SKM-1 (cell line): ENCODE results near the gene POLN.

Source experiments
- DNase-seq: peaks from one replicate; lab custom pipeline; 2025; ENCODE audit not compliant: unreplicated experiment; lab: John Stamatoyannopoulos, UW

POLN gene

DNA sequence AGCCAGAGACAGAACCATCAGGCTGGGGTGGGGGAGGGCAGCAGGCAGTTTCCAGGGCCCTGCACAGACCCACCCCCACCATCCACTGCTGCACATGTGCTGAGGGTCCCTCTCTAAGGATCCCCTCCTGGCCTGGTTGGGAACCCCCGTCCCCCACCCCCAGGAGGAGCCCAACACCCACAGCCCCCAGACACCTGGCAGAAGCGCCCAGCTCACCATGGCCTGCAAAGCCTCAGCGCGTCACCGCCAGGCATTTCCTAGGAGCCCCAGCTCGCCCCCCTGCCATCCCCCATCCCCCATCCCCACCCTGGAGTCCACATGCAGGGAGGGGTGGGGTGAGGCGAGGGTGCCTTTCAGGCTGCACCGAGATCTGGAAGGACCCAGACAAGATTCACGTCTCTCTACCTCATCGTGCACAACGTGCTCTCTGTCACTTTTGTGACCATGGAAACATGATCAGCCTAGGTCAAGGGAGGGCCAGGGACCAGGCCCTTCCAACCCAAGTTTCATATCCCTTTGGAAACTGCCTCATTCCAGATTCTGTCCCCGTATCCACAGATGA lies 10.7 kb upstream of the POLN start:
- no peak for DNase-seq

DNA sequence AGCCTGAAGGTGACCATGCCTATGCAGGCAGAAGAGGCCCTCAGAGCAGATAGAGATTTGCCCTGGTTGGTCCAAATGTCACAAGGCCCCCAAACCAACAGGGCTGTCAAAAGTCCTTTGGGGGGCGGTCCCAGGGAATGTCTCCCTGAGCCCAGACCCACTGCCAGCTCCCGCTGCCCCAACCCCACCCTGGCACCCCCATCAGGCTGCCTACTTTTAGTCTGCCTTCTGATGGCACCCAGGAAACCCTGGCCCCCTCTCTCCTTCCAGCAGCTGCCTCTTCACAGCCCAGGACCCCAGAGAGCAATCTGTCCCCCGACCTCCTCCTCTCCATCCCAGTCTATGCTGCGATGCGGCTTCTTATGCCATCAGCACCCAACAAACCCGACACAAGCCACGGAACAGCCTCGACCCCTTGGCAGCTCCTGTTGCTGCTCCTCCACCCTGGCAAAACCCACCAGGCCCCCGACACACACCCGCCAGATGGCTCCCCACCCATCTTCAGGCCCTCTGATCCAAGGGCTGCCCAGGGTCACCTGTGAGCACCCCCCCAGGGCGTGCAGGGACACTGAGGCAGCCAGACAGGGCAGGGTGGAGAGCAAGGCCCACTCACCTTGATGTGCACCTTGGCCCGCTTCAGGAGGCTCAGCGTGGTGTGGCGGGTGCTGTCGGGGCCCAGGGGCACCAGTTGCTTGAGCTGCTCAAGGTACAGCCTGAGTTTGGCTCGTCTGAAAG lies 10.0 kb upstream of the POLN start:
- no peak for DNase-seq

DNA sequence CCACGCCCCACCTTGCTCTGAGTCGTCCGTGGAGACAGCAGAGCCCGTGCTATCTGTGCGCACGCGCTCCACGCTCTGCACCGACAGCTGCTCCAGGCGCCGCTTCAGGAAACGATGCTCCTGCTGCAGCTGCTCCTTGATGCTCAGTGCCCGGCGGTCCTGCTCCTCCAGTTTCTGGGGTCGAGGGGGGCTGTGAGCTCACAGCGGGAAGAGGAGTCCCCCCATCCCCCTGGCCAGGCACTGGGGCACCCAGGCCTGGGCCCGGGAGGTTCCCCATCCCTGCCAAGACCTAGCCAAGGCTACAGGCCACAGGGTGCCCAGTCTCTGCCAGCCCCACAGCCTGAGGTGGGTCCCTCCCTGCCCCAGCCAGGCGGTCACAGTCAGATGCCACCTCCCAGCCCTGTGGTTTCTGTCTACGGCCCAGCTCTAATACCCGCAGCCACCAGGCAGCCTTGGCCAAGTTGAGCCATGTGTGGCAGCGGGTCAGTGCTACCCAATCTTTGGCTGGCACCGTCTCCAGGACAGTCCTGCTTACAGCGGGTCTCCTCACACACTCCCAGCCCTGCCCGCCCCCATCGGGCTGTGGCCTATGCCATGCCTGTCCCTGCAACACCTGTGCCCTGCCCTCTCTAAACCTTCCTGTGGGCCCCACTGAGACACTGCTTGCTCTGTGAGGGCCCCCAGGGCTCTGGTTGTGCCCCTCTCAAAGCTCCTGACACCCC lies 9.3 kb upstream of the POLN start:
- DNase-seq, result no peak

DNA sequence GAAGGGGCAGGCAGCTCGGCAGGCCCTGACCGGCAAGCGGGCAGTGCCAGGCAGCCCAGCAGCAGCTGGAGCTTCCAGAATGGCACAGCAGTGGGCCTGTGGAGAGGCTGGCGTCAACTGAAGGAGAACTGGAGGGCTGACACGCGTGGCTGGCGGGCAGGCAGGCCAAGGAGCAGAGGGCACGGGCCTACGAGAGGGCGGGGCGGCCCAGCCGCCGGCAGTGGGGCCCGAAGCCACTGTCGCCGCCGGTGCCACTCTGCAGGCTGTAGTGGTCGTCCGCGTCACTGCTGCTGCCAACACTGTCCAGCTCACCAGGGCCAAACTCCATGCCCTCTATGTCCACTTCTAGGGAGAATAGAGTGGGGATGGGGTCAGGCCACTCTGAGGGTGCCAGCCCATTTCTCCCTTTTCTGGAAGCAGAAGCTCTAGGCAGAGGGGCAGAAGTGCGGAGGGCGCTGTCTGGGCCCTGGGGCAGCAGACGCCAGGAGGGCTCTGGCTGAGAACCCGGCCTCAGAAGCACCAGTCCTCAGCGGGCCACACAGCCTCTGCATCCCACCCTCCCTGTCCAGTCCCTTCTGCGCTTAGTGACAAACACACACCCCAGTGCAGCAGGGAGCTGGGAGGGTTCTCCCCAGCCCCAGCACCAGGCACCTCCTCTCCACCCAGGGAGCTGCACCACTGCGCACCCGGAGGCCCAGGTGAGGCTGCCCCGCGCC lies 8.6 kb upstream of the POLN start:
- DNase-seq, result no peak

GRCh38 chr4:2249526-2250356 lies 7.8 kb upstream of the POLN start:
- DNase-seq, result no peak

- no peak for DNase-seq
Observed at GRCh38 chr4:2248821-2249261, 6.9 kb upstream of the POLN start.

DNA sequence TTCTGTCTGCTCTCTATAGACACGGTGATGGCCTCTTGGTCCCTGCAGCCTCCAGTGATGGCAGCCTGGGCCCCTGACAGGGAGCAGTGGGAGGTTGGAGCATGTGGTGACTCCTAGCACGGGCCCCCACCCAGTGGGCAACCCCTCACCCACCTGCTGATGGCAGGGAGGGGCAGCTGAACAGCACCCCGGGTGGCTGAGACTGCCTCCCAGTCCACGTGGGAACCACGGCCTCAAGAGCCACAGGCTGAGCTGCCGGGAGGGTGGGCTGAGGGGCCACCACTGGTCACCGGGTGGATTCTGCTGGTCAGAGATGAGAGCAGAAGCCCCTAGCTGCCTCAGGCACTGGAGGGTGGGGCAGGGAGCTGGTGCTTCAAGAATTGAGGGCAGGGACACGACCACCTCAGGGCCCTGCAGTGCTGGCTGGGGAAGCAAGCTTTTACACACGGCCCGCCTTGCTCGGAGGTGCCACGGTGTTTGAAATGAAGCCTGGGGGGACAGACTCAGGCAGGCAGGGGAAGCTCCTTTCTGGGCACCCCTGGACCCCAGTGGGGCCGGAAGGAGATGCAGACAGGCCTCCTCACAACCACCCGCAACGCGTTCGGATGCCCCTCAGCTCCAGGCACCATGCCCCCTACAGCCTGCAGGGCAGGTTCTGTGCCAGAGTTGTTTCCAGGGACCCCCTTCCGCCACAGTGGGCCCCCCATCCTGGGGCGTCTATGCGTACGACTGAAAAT lies 6.3 kb upstream of the POLN start:
- DNase-seq, result no peak

GRCh38 chr4:2247128-2248043 lies 5.5 kb upstream of the POLN start:
- DNase-seq, result no peak

DNA sequence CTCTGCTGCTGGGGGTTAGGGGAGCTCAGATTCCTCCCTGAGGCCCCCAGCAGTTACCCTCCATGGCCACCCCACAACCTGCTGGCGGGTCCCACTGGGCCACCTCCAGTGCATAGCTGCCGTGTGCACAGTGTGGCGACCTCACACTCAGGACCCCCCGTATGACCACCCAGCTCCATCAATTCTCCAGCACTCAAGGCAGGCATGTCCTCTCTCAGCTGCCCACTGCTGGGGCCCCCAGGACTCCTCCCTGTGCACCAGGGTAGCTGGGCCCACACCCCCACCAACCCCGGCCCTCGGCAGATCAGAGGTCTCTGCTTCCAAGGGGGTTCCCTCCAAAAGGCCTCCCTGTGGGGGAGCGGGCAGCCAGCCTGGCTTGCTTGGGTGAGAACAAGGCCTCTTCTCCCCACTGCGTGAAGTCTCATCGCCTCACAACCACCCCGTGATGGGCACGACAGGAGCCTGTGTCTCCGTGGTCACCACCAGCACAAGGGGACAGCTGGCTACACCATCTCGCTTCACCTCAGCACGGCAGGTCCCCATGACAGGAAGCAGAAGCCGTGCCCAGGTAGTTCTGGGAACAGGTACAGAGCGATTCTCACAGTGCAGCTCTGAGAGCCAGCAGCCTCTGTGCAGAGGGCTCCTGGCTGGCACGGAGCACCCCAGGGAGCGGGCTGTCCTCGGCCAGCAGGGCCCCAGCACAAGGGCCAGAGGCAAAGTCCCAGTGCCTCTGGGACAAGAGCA lies 4.6 kb upstream of the POLN start:
- no peak for DNase-seq

GRCh38 chr4:2245787-2246275 lies 3.9 kb upstream of the POLN start:
- no peak for DNase-seq

DNA sequence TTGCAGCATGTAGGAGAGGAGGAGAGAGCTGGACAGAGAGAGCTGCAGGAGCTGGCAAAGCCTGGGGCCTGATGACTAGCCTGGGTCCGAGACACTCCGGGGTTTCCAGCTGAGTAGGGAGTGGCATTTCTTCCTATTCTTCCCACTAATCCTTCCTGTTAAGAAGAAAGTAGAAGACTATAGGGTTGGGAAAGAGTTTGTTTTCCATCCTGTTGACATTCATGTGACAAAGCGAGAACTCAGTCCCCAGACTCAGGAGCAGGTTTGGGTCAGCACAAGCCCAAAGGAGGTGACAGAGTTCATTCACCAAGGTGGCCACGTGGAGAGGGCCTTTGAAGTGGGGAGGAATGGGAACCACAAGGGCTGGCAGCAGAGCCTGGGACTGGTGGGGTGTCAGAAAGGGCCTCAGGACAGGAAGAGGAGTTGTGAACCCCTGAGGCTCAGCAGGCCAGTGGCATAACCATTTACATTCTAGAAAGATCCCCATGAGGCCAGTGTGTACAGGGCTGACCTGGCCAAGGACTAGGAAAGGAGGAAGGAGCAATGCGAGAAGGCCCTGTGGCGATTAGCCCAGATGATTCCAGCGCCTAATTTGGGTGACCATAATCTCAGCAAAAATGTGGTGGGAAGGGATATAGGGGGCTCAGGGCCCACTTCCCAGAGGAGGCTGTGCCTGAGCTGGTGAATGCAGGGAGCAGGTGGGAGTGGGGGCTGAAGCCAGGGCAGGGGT lies 3.3 kb upstream of the POLN start:
- DNase-seq, result no peak

DNA sequence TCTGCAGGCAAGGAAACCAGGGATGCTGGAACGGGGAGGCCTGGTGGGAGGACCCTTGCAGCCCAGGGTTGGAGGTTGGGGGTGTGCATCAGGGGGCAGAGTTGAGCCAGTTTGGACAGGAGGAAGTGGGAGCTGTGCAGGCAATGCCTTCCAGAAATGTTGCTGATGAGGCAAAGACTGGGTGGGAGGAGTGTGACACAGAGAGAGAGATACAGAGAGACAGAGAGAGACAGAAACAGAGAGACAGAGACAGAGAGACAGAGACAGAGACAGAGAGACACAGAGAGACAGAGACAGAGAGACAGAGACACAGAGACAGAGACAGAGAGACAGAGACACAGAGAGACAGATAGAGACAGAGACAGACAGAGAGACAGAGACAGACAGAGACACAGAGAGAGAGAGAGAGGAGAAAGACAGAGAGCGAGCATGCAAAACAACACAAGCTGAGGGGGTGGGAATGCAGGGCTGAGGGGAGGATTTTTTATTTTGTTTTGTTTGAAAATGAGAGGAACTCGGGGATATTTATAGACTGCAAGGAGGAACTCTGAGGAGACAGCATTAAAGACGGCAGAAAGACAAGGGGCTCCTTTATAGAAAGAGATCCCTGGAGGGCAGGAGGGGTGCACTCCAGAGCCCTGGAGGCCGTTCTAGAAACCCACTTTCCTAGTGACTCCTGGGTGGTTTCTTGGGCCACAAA lies 1.9 kb upstream of the POLN start:
- DNase-seq, result peak; percentile 89

DNA sequence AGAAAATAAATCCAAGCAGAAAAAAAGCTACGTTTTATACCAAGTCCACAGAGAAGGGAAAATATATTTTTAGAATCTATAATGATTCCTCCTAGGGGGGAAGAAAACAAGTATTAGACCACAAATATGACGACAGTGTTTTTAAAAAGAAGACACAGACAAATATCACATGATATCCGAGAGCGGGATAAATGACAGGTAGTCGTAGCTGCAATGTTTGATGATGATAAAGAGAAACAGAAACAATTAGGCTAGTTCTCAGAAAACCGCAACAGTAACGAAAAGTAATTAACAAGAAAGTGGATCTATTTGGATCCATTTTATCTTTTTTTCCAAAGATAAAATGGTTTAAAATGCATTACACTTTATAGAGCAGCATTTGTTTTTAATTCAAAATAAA lies 918 bp downstream of the POLN start:
- no peak for DNase-seq

DNA sequence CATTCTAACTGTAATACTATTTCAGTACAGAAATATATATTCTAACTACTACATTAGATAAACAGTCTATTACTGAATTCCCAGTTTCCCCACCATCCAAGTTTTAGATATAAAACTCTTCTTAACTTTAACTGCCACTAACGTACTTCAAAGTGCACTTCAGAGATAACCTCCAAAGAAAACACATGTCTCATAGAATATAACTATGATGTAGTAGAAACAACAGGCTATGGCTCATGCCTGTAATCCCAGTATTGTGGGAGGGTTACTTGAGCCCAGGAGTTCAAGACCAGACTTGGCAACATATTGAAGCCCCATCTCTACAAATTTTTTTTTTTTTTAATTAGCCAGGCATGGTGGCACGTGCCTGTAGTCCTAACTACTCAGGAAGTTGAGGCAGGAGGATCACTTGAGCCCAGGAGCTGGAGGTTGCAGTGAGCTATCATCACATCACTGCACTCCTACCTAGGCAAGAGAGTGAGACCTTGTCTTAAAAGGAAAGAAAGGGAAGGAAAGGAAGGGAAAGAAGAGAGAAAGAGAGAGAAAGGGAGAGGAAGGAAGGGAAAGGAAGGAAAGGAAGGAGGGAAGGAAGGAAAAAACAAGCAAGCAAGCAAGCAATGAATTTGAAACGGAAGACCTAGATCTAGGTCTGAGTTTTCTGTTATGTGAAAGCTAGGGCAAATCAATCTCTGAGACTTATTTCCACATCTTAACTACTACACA lies 4.8 kb downstream of the POLN start:
- DNase-seq, result no peak

DNA sequence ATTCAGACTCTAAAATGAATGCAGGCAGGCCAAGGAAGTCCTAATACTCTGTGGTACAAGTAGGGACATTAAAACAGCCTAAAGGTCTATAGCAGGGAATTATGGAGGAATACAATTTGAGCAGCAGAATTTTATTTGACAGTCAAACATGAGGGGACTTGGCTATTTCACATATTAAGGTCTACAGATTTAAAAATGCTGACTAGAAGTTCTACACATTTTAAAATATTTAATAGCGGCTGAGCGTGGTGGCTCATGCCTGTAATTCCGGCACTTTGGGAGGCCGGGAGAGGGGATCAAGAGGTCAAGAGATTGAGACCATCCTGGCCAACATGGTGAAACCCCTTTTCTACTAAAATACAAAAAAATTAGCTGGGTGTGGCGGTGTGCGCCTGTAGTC lies 10.8 kb downstream of the POLN start:
- DNase-seq, result no peak

DNA sequence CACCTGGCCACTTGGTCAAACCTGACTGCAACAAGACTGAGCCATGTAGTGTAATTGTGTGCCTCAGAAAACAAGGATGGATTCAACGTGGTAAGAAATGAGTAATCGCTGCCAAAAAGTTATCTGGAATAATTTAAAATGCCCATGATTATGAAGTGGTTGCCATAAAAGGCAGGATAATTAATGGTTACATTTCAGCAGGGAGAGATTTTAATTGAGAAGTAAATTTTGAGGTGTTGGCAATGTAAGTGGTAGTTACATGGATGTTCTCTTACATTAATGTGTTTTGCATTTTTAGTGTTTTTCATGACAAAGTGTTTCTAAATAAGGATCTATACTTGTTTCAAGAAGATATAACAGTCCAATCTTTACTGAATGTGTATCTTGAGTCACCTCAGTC lies 15.7 kb downstream of the POLN start:
- no peak for DNase-seq
